OCI-LY7 (cell line): ENCODE measurements around the gene IFT27. TPM values are rescaled to one million over a fixed set of nuclear protein-coding genes. Genes with fewer than 3 reads are reported as not detected.

ENCODE experiments used
- BruUV-seq: library from RNA; stranded (reverse); fragments of 400-500 nt; replicated peaks from 2 replicates; lab custom pipeline; 2021; lab: Mats Ljungman, UMichigan
- CTCF ChIA-PET: fragments of 300-600 bp; sonication (Branson Sonifier 250); formaldehyde crosslinking; loops from one replicate; lab custom pipeline; 2022; ENCODE audit warnings: antibody characterized with exemption; ENCODE audit not compliant: unreplicated experiment; lab: Charles Lee
- POLR2A ChIA-PET: fragments of 300-600 bp; sonication (Branson Sonifier 250); formaldehyde crosslinking; loops from one replicate; lab custom pipeline; 2022; ENCODE audit warnings: antibody characterized with exemption; lab: Charles Lee
- DNase-seq: peaks from one replicate; pipeline ENCODE4 v3.0.0-alpha.2; 2015; ENCODE audit warnings: low spot score
- H2AFZ ChIP-seq: fragments of 200-600 bp; sonication (generic), shearing (Covaris generic); 2 replicates; pipeline ENCODE4 v1.6.1; 2014; ENCODE audit warnings: mild to moderate bottlenecking, antibody characterized with exemption, low read length, moderate library complexity
- H3K27ac ChIP-seq: fragments of 200-600 bp; sonication (generic); 2 replicates; pipeline ENCODE4 v1.5.1; 2014; ENCODE audit warnings: mixed run types, low read depth, mild to moderate bottlenecking, moderate library complexity, low read length, inconsistent platforms; ENCODE audit not compliant: poor library complexity, severe bottlenecking
- H3K36me3 ChIP-seq: fragments of 200-600 bp; sonication (generic); 2 replicates; pipeline ENCODE4 v1.6.1; 2014; ENCODE audit warnings: mild to moderate bottlenecking, antibody characterized with exemption, low read length, moderate library complexity, mixed read lengths; ENCODE audit not compliant: insufficient read depth
- H3K4me1 ChIP-seq: fragments of 200-600 bp; sonication (generic); 2 replicates; pipeline ENCODE4 v1.5.1; 2014; ENCODE audit warnings: mild to moderate bottlenecking, low read length; ENCODE audit not compliant: insufficient read depth, poor library complexity, severe bottlenecking
- H3K4me2 ChIP-seq: fragments of 200-600 bp; sonication (generic); 2 replicates; pipeline ENCODE4 v1.6.1; 2014; ENCODE audit warnings: mild to moderate bottlenecking, low read length
- H3K4me3 ChIP-seq: fragments of 200-600 bp; sonication (generic); 2 replicates; pipeline ENCODE4 v1.5.1; 2014; ENCODE audit warnings: mild to moderate bottlenecking, low read depth, low read length; ENCODE audit not compliant: poor library complexity, severe bottlenecking
- H3K79me2 ChIP-seq: fragments of 200-600 bp; sonication (generic); 2 replicates; pipeline ENCODE4 v1.6.1; 2016; ENCODE audit warnings: low read depth, mild to moderate bottlenecking, low read length, moderate library complexity, mixed read lengths; ENCODE audit not compliant: insufficient read depth
- H3K9me2 ChIP-seq: fragments of 200-600 bp; sonication (generic); 2 replicates; pipeline ENCODE4 v1.6.1; 2016; ENCODE audit warnings: mild to moderate bottlenecking, low read length, mixed read lengths; ENCODE audit not compliant: insufficient read depth
- H3K9me3 ChIP-seq: fragments of 200-600 bp; sonication (generic); 2 replicates; pipeline ENCODE4 v1.6.1; 2014; ENCODE audit warnings: mild to moderate bottlenecking, mixed run types, low read length, mixed read lengths
- H4K20me1 ChIP-seq: fragments of 200-600 bp; sonication (generic); 2 replicates; pipeline ENCODE4 v1.6.1; 2014; ENCODE audit warnings: mild to moderate bottlenecking, antibody characterized with exemption, low read length, moderate library complexity, mixed read lengths; ENCODE audit not compliant: insufficient read depth
- CTCF ChIP-seq: fragments of 200-600 bp; sonication (generic); conservative IDR thresholded peaks from 2 replicates; pipeline ENCODE4 v1.5.1; 2014; ENCODE audit warnings: mild to moderate bottlenecking, antibody characterized with exemption, low read length, moderate library complexity, mixed read lengths
- EZH2phosphoT487 ChIP-seq: fragments of 200-600 bp; sonication (generic); IDR thresholded peaks from 2 replicates; pipeline ENCODE4 v1.6.1; 2018; ENCODE audit warnings: low read depth, borderline replicate concordance, mild to moderate bottlenecking, mixed run types, antibody characterized with exemption, low read length, moderate library complexity, mixed read lengths
- intact Hi-C: fragments of 100-400 bp; cut with micrococcal nuclease; formaldehyde crosslinking; loops from one replicate; pipeline ENCODE4 v1.10.0; 2022; ENCODE audit not compliant: unreplicated experiment
- total RNA-seq, 2 experiments: library from RNA; depleted of rRNA in 1 of 2; stranded (reverse); fragments of >200 nt in 1 of 2; shearing (Covaris generic) in 1 of 2; gene quantifications; 2 replicates each; pipeline ENCODE4 v1.2.3, GENCODE V29; 2014 to 2022

The IFT27 gene
- total RNA-seq, 2 experiments from 2014 or later, result 18.3 to 50.0 TPM

- Histone ChIP-seq H3K36me3 (no peaks in the 10 kb centered on the region), H3K4me3 (no peak overlapping the region), H3K9me2 (no peaks in the 10 kb centered on the region), H3K9me3 (no peaks in the 10 kb centered on the region), H3K79me2 (no peaks in the 10 kb centered on the region), H3K27ac (no peak overlapping the region), H3K4me2 (no peak overlapping the region), H3K4me1 (no peaks in the 10 kb centered on the region), H2AFZ (no peak overlapping the region), H4K20me1 (no peaks in the 10 kb centered on the region)
- BruUV-seq, result no TSS peak
- intact Hi-C loops, result no loop called here
- ChIA-PET CTCF (no interaction called here), POLR2A (no interaction called here)
- TF ChIP-seq EZH2phosphoT487, result no peak
- no peak for TF ChIP-seq CTCF
- DNase-seq, result no peak
Measured at GRCh38 chr22:36816339-36816635, 40.4 kb upstream of the IFT27 start.

GRCh38 chr22:36815558-36816338 is 39.8 kb upstream of the IFT27 start:
- H4K20me1 ChIP-seq, result no peaks in the 10 kb centered on the region

More at GRCh38 chr22:36815558-36816338, 39.8 kb upstream of the IFT27 start:
- Histone ChIP-seq H3K9me3 (no peaks in the 10 kb centered on the region), H3K9me2 (no peaks in the 10 kb centered on the region), H3K4me2 (no peak overlapping the region), H3K79me2 (no peaks in the 10 kb centered on the region), H3K36me3 (no peaks in the 10 kb centered on the region), H3K4me1 (no peaks in the 10 kb centered on the region), H2AFZ (no peak overlapping the region), H3K27ac (no peak overlapping the region), H3K4me3 (no peak overlapping the region)
- intact Hi-C loops, result no loop called here
- CTCF ChIA-PET, result no interaction called here
- POLR2A ChIA-PET, result no interaction called here
- DNase-seq, result no peak
- TF ChIP-seq EZH2phosphoT487 (no peak), CTCF (no peak)
- BruUV-seq, result no TSS peak
